ENCODE data around the gene CFAP299.

DNA sequence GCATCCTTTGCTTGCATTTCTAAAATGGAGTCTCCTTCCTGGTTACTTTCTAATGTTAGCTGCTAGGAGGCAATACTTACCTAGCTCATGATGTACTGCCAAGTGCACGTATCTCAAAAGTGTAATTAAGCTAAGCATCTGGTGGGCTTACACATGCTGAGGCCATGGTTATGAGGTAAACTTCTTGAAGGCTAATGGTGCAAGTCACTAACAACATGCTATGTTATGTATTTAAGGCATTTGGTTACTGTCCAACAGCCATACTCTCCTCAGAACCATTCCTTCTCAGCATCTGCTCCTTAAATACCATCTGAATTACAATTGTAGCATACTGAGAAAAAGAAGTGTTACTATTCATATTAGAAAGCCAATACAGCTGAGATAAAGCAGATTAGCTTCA, 376.4 kb downstream of the CFAP299 start:
- TF ChIP-seq, protein P1, sequence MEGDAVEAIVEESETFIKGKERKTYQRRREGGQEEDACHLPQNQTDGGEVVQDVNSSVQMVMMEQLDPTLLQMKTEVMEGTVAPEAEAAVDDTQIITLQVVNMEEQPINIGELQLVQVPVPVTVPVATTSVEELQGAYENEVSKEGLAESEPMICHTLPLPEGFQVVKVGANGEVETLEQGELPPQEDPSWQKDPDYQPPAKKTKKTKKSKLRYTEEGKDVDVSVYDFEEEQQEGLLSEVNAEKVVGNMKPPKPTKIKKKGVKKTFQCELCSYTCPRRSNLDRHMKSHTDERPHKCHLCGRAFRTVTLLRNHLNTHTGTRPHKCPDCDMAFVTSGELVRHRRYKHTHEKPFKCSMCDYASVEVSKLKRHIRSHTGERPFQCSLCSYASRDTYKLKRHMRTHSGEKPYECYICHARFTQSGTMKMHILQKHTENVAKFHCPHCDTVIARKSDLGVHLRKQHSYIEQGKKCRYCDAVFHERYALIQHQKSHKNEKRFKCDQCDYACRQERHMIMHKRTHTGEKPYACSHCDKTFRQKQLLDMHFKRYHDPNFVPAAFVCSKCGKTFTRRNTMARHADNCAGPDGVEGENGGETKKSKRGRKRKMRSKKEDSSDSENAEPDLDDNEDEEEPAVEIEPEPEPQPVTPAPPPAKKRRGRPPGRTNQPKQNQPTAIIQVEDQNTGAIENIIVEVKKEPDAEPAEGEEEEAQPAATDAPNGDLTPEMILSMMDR (IDR thresholded peaks at IDR 0.05; ENCODE audit: insufficient read depth, low read length, poor library complexity, severe bottlenecking), result no peak
- TF ChIP-seq EZH2phosphoT487 (conservative IDR thresholded peaks at IDR 0.05; ENCODE audit: low read length), result no peak
